Measurements from ENCODE around the gene CCP110. TPM values are rescaled to one million over a fixed set of nuclear protein-coding genes. Genes with fewer than 3 reads are reported as not detected.
A peak's percentile ranks its signal among the peaks of the same experiment; 100 is the strongest.

The CCP110 gene, protein sequence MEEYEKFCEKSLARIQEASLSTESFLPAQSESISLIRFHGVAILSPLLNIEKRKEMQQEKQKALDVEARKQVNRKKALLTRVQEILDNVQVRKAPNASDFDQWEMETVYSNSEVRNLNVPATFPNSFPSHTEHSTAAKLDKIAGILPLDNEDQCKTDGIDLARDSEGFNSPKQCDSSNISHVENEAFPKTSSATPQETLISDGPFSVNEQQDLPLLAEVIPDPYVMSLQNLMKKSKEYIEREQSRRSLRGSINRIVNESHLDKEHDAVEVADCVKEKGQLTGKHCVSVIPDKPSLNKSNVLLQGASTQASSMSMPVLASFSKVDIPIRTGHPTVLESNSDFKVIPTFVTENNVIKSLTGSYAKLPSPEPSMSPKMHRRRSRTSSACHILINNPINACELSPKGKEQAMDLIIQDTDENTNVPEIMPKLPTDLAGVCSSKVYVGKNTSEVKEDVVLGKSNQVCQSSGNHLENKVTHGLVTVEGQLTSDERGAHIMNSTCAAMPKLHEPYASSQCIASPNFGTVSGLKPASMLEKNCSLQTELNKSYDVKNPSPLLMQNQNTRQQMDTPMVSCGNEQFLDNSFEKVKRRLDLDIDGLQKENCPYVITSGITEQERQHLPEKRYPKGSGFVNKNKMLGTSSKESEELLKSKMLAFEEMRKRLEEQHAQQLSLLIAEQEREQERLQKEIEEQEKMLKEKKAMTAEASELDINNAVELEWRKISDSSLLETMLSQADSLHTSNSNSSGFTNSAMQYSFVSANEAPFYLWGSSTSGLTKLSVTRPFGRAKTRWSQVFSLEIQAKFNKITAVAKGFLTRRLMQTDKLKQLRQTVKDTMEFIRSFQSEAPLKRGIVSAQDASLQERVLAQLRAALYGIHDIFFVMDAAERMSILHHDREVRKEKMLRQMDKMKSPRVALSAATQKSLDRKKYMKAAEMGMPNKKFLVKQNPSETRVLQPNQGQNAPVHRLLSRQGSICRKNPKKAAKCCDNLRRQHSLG
- total RNA-seq (2014; rRNA removed; shearing (Covaris generic)) = 7.0 and 8.0 TPM in 2 replicates

DNA sequence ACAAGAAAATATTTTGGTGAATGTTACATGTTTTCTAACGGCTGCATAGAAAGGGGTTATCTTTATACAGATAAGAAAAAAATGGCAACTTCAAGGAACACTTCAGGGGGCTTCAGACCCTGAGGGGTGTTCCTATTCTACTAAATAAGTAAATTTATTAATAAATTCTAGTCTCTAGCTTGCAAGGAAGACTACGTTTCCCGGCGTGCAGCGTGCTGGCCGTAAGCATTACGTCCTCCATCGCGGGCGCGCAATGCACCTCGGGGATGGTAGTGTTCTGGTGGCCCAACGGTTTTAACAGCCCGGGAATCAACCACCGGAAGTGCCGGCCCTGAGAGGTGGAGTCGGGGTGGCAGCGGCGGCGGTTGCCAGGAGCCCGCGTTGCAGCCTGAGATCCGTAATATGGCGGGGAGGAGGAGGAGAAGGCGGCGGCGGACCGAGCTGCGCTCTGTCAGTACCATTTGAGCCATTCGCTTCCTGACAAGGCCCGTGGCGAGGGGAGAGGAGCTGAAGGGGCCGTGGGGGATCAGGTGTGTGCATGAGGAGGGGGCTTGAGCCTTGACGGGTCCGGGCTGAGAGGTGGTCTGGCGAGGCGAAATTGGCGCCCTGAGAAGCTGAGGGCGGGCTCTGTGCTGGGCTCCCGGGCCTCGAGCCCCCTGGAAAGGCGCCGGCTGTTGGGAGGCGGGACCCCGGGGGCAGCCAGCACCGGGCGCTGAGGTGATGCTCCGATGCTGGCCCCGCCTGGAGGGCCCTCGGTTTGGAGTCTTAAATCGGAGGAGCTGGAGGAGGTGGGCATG is at the start of gene CCP110:
Gene CCP110 (plus strand): TSS at position 384 of the 797 bp plus-strand sequence. CDS start 3,940 bp downstream, outside the sequence.
- DNase-seq (ENCODE audit: low spot score) = peak; percentile 96

GRCh38 chr16:19474617-19475016 is 49.1 kb upstream of the CCP110 start:
- no peak for DNase-seq (ENCODE audit: low spot score)

- DNase-seq (ENCODE audit: low spot score) = no peak
Measured at GRCh38 chr16:19478505-19478904, 45.2 kb upstream of the CCP110 start.

- no peak for DNase-seq (ENCODE audit: low spot score)
Measured at GRCh38 chr16:19479302-19479721, 44.4 kb upstream of the CCP110 start.

DNA sequence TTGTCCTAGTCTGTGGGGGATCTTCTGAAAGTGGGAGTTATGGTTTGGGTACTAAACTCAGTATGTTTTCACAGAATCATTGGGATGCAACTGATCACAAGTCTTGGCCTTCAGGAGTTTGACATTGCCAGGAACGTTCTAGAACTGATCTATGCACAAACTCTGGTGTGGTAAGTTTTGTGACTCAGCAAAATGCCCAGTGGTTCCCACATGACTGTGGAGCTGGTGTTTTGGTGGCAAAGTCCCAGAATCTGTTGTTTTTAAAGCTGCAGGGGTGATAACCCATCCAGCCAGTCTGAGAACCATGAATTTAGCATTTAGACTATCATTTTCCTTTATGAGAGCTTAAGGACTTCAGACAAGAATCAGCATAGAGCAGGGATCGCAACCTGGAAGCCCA is 42.4 kb upstream of the CCP110 start:
- peak; percentile 38 for DNase-seq (ENCODE audit: low spot score)

GRCh38 chr16:19481769-19482168 is 42.0 kb upstream of the CCP110 start:
- DNase-seq (ENCODE audit: low spot score) = no peak

DNA sequence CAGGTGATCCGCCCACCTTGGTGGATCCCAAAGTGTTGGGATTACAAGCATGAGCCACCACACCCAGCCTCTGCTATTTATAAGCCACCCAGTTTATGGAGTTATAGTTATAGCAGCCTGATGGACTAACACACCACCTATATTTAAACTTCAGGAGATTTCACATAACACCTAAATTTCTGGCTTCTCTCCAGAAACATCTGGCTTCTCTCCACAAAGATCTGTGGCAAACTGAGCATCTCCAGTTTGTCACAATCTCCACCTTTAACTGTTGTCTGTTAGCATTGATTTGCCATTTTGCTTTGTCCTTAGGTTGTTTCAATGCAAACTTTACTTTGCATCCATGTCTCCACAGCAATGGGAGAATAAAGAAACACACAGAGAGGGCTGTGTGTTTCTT is 41.5 kb upstream of the CCP110 start:
- no peak for DNase-seq (ENCODE audit: low spot score)

- no peak for DNase-seq (ENCODE audit: low spot score)
Measured at GRCh38 chr16:19484096-19484495, 39.6 kb upstream of the CCP110 start.

DNA sequence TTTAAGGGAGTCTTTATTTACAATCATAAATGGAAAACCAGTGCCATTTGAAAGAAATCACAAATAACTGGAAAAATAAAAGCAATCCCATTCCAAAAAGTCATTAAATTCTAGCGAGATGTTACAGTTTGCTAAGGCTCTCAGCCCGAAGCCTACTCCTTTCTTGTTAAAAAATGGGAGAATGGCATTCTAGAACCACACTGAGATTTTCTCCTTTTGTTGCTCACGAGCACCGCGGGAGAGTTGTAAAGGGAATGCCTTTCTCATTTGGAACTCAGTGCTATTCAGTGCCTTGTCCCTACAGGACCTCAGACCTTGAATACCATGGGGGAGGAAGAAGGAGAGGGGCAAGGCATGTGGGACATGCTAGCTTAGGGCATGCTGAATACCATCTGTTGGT is 38.1 kb upstream of the CCP110 start:
- no peak for DNase-seq (ENCODE audit: low spot score)

- DNase-seq (ENCODE audit: low spot score) = no peak
Measured at GRCh38 chr16:19486051-19486450, 37.7 kb upstream of the CCP110 start.

- no peak for DNase-seq (ENCODE audit: low spot score)
Measured at GRCh38 chr16:19486750-19487325, 36.9 kb upstream of the CCP110 start.

DNA sequence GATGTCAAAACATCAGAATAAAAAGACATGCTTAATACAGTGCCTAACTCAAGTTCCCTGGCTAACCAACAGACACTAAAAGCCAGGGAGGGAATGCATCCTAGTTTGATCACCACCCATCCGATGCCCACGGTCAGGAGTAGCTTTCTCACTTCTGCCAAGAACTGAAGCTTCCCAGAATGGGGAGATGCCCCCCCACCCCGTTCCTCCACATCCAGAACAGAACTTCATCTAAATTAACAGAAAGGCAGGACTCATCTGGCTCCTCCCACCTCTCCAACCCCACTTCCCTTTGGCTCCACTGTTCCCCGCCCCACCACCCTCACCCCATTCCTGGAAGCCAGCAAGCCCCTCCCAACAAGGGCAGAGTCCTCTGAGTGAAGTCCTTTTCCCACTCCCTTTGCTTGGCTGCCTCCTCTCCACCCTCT is 35.5 kb upstream of the CCP110 start:
- DNase-seq (ENCODE audit: low spot score) = no peak

GRCh38 chr16:19490619-19491018 is 33.1 kb upstream of the CCP110 start:
- no peak for DNase-seq (ENCODE audit: low spot score)

- DNase-seq (ENCODE audit: low spot score) = no peak
Measured at GRCh38 chr16:19497176-19497575, 26.6 kb upstream of the CCP110 start.

DNA sequence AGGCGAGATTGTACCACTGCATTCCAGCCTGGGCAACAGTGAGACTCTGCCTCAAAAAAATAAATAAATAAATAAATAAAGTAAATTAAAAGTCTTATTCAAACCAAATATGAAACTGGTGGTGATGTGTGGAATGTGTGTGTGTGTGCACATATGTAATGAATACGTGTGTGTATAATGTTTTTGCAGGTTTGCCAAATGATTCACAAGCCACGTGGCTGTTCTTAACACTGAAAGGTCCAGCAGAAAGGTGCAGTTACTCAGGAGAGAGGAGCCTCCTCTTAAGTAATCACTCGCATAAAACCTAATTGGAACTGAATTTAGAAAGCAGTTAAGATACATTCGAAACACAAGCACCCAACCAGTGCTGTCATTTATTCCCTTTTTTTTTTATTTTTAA is 24.7 kb upstream of the CCP110 start:
- no peak for DNase-seq (ENCODE audit: low spot score)

GRCh38 chr16:19499481-19499880 is 24.3 kb upstream of the CCP110 start:
- DNase-seq (ENCODE audit: low spot score) = no peak

DNA sequence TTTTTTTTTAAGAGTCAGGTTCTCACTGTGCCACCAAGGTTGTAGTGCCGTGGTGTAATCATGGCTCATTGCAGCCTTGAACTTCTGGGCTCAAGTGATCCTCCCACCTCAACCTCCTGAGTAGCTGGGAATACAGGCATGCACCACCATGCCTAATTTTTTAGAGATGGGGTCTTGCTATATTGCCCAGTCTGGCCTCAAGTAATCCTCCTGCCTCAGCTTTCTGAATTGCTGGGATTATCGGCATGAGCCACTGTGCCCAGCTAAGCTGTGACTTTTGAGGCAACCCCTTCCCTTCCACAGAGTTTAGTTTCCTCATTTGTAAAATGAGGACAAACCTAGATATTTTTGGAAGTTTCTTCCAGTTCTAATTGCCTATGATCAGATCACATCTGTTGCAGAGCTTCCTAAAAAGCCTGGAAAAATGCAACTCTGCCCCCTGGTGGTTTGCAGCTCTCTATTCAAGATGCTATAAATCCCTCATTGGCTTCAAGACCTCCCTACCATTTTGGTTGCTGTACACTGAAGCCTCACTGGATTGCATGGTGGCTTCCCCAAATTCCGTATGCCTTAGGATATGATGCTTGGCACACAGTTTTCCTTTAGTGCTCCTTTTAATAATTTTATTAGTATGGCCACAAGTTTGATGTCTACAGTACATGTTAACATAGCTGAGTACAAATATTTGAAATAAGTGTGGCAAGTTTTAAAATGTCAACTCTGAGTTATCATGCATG is 21.2 kb upstream of the CCP110 start:
- DNase-seq (ENCODE audit: low spot score) = peak; percentile 35

GRCh38 chr16:19503461-19504075 is 20.2 kb upstream of the CCP110 start:
- no peak for DNase-seq (ENCODE audit: low spot score)

GRCh38 chr16:19505600-19506303 is 18.0 kb upstream of the CCP110 start:
- no peak for DNase-seq (ENCODE audit: low spot score)
